Left ventricle myocardium inferior (tissue), 1 donor: Measurements from ENCODE around the gene RPS2. TPM values are rescaled to one million over a fixed set of nuclear protein-coding genes. Genes with fewer than 3 reads are reported as not detected.
"Not testable (repeated sequence)": the region's sequence is repeated elsewhere in the genome, so short reads cannot be mapped to it uniquely, and the experiment has no call there.

Experiments
- DNase-seq: peaks from one replicate; pipeline ENCODE4 v3.0.0-alpha.2; 2020
- H3K27ac ChIP-seq: fragments of 200-600 bp; replicated peaks from 2 replicates; pipeline ENCODE4 v1.8.0; 2021
- H3K27me3 ChIP-seq: fragments of 200-600 bp; 2 replicates; pipeline ENCODE4 v1.8.0; 2021; ENCODE audit warnings: low read depth
- H3K36me3 ChIP-seq: fragments of 200-600 bp; 2 replicates; pipeline ENCODE4 v1.8.0; 2021
- H3K4me1 ChIP-seq: fragments of 200-600 bp; 2 replicates; pipeline ENCODE4 v1.8.0; 2021
- H3K4me3 ChIP-seq: fragments of 200-600 bp; 2 replicates; pipeline ENCODE4 v1.8.0; 2021; ENCODE audit warnings: mild to moderate bottlenecking, moderate library complexity
- H3K9me3 ChIP-seq: fragments of 200-600 bp; replicated peaks from 2 replicates; pipeline ENCODE4 v1.8.0; 2021
- intact Hi-C: fragments of 100-400 bp; cut with micrococcal nuclease; formaldehyde crosslinking; loops from one replicate; pipeline ENCODE4 v1.11.0; 2022
- total RNA-seq: library from RNA; stranded (reverse); fragmentation: NEBNext Ultra II Directional; extraction: Animal tissue kit (Norgen Biotek cat#: 25700); gene quantifications from one replicate; pipeline ENCODE4 v1.2.1, GENCODE V29; 2021
- TF ChIP-seq, protein P1 (sequence below): fragments of 200-600 bp; IDR thresholded peaks from 2 replicates; pipeline ENCODE4 v1.8.0; 2021; ENCODE audit warnings: antibody characterized with exemption, mild to moderate bottlenecking, borderline replicate concordance
- donor health status: DM: no; HTN: yes; CAD: no; lungs with severe emphysema.

Gene RPS2
- total RNA-seq, 1 donor from 2014 or later = 753 TPM

DNA sequence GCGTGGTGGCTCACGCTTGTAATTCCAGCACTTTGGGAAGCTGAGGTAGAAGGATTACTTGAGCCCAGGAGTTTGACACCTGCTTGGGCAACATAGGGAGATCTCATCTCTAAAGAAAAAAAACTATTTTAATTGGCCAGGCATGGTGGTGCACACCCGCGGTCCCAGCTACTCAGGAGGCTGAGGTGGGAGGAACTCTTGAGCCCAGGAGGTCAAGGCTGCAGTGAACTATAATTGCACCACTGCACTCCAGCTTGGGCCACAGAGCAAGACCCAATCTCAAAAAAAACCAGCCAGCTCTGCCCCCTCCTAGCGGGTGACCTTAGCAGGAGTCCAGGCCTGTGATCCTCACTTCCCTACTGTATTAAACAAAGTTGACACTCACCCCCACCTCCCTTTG is 40.5 kb downstream of the RPS2 start:
- H3K4me1 ChIP-seq = peaks cover 9% of the 10 kb centered on the region
- DNase-seq = no peak
- no peaks in the 10 kb centered on the region for H3K9me3 ChIP-seq
- H3K36me3 ChIP-seq = no peaks in the 10 kb centered on the region
- no peak overlapping the region for H3K27ac ChIP-seq
- TF ChIP-seq, protein P1, sequence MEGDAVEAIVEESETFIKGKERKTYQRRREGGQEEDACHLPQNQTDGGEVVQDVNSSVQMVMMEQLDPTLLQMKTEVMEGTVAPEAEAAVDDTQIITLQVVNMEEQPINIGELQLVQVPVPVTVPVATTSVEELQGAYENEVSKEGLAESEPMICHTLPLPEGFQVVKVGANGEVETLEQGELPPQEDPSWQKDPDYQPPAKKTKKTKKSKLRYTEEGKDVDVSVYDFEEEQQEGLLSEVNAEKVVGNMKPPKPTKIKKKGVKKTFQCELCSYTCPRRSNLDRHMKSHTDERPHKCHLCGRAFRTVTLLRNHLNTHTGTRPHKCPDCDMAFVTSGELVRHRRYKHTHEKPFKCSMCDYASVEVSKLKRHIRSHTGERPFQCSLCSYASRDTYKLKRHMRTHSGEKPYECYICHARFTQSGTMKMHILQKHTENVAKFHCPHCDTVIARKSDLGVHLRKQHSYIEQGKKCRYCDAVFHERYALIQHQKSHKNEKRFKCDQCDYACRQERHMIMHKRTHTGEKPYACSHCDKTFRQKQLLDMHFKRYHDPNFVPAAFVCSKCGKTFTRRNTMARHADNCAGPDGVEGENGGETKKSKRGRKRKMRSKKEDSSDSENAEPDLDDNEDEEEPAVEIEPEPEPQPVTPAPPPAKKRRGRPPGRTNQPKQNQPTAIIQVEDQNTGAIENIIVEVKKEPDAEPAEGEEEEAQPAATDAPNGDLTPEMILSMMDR = no peak
- intact Hi-C loops = loop anchor here (10.0 kb wide), 1 partner anchor 59 kb away; no protein-coding TSS in a partner anchor
- peaks cover 71% of the 10 kb centered on the region for H3K27me3 ChIP-seq
- H3K4me3 ChIP-seq = no peak overlapping the region

DNA sequence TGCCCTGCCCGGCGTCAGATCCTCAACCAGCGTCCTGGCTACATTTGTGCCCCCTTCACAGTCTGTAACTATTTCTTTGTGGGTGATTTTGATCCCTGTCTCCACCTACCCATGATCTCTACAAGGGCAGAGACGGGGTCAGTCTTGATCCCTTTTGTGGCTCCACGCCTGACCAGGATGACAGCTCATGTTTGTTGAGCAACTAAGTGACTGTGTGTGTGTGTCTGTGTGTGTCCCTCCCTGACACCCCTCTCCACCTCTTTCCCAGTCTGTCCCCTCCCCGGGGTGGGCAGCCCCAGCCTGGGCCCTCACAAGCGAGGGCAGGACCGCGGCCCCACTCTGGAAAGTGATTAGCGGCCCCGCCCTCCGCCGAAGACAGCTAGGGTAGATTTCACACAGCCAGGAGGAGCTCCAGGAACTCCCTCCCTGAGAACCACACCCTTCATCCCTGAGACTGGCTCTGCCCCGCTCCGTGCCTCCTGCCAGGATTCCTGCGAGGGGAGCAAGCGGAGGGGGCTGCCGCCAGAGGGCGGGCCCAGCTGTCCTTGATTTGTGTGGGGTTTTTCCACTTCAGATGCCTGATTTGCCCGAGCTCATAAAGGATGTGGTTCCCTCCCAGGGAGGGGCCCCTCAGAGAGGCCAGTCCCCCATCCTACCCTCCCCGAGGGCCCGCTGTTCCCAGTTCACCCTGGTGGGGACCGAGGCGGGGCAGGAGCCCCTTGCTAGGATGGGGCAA is 41.2 kb downstream of the RPS2 start:
- no peaks in the 10 kb centered on the region for H3K9me3 ChIP-seq
- intact Hi-C loops = loop anchor here (10.0 kb wide), 1 partner anchor 59 kb away; no protein-coding TSS in a partner anchor
- no peak for DNase-seq
- peaks cover 77% of the 10 kb centered on the region for H3K27me3 ChIP-seq
- TF ChIP-seq, protein P1 = no peak
- peaks cover 10% of the 10 kb centered on the region for H3K4me1 ChIP-seq
- H3K27ac ChIP-seq = no peak overlapping the region
- no peak overlapping the region for H3K4me3 ChIP-seq
- no peaks in the 10 kb centered on the region for H3K36me3 ChIP-seq

DNA sequence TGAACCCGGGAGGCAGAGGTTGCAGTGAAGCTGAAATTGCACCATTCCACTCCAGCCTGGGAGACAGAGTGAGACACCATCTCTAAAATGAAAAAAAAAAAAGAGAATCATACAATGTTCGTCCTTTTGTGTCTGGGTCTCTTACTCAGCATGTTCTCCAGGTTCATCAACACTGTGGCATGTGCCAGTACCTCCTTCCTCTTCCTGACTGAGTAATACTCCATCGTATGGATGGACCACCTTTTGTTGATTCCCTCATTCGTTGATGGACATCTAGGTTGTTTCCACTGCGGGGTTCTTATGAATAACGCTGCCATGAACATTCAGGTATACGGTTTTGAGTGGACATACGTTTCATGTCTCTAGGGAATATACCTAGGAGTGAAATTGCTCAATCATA is 42.3 kb downstream of the RPS2 start:
- TF ChIP-seq, protein P1 = no peak
- intact Hi-C loops = loop anchor here (10.0 kb wide), 1 partner anchor 58 kb away; no protein-coding TSS in a partner anchor
- no peak overlapping the region for H3K27ac ChIP-seq

DNA sequence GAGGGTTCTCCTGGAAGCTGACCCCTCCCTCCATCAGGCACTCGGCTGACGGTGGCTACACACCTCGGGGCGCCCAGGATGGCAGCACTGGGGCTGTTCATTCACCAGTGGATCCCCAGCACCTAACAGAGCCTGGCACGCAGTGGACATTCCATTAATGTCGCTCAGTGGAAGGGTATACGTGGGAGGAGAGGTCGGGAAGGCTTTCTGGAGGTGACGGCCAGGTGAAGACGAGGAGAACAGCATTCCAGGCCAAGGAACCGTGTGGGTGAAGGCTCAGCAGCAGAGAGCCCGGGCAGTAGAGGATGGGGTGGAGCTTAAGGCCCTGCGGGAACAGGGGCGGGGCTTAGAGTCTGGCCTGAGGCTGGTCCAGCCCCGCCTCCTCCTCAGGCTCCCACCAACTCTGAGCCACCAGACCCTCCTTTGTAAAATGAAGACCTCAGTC is 43.9 kb downstream of the RPS2 start:
- TF ChIP-seq, protein P1 = no peak
- Histone ChIP-seq H3K4me1 (peaks cover 13% of the 10 kb centered on the region), H3K36me3 (no peaks in the 10 kb centered on the region), H3K4me3 (no peak overlapping the region), H3K27ac (no peak overlapping the region), H3K9me3 (no peaks in the 10 kb centered on the region), H3K27me3 (peaks cover 99% of the 10 kb centered on the region)
- intact Hi-C loops = loop anchor here (10.0 kb wide), 1 partner anchor 56 kb away; no protein-coding TSS in a partner anchor
- no peak for DNase-seq

More for the DNA sequence above, 42.3 kb downstream of the RPS2 start:
- Histone ChIP-seq H3K4me3 (no peak overlapping the region), H3K4me1 (peaks cover 13% of the 10 kb centered on the region), H3K9me3 (no peaks in the 10 kb centered on the region), H3K27me3 (peaks cover 87% of the 10 kb centered on the region), H3K36me3 (no peaks in the 10 kb centered on the region)
- DNase-seq = no peak

DNA sequence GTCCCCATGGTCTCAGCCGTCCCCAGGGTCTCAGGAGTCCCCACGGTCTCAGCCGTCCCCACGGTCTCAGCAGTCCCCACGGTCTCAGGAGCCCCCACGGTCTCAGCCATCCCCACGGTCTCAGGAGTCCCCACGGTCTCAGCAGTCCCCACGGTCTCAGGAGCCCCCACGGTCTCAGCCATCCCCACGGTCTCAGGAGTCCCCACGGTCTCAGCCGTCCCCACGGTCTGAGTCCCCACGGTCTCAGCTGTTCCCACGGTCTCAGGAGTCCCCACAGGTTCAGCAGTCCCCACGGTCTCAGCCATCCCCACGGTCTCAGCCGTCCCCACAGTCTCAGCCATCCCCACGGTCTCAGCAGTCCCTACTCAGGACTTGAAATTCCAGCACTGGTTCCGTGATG is 44.5 kb downstream of the RPS2 start:
- intact Hi-C loops = loop anchor here (10.0 kb wide), 1 partner anchor 55 kb away; no protein-coding TSS in a partner anchor
- H3K27me3 ChIP-seq = peaks cover 99% of the 10 kb centered on the region
- H3K9me3 ChIP-seq, H3K36me3 ChIP-seq, DNase-seq, H3K27ac ChIP-seq, H3K4me3 ChIP-seq: not testable (repeated sequence)
- H3K4me1 ChIP-seq = peaks cover 13% of the 10 kb centered on the region

DNA sequence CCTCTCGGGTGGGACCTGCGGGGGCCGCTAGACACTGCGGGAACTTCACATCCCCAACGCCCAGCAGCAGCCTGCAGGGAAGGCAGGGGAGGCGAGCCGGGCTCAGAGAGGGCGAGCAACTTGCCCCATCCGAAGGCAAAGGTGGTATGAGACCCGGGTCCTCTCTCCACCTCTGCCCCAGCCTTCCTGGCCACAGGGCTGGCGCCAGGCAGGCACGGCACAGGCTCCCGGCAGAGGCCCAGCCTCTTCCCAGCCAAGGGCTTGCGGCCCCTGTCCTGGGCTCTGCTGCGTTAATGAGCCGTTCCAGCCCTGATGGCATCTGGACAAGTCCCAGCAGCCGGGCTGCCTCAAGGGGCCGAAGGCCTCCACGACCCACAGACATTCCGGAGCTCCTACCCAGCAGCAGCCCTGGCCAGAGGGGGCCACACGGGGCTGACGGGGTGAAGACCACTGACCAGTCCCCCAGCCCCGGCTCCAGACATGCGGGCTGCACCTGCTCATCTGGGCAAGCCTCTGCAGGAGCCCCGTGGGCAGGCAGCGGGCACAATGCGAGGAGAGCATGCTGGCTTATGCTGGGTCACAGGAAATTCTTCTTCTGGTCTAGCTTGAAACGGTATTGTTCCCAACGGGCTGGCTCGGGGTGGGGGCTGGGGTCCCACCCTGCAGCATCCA is 45.2 kb downstream of the RPS2 start:
- Histone ChIP-seq H3K4me3 (no peak overlapping the region), H3K27ac (no peak overlapping the region), H3K9me3 (no peaks in the 10 kb centered on the region), H3K27me3 (peaks cover 99% of the 10 kb centered on the region), H3K36me3 (no peaks in the 10 kb centered on the region), H3K4me1 (peaks cover 13% of the 10 kb centered on the region)
- intact Hi-C loops = no loop called here
- TF ChIP-seq, protein P1 = no peak
- DNase-seq = no peak
